Measurements from ENCODE around the gene PTK7. TPM values are rescaled to one million over a fixed set of nuclear protein-coding genes. Genes with fewer than 3 reads are reported as not detected.

The PTK7 gene
- total and polyA plus RNA-seq, 9 donors, result 44.4 to 167 (median 84.8) TPM

DNA sequence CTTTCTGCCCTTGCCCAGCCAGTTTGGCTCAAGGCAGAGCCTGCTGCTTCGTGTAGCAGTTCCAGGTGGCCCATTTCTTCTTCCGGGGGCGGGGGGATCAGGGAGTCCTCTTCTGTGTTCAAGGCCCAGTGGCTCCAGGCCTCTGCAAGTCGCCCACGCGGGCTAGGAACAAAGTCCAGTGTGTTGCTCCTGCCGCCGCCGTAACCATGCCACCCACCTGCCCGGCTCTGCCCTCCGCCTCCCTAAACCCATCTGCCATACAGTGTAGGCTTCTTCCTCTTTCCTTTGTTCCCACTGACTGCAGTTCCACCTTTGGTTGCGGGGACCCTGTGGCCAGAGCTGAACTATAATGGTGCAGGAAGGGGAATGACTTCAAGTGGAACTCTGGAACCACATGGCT is 51.1 kb downstream of the PTK7 start:
- WGBS, 3 donors, result 62 to 71% (median 67%) methylated on average over 12 of the region's 12 CpGs
- H3K9me3 ChIP-seq, result no peaks in the 10 kb centered on the region
- no peak overlapping the region for H3K27ac ChIP-seq
- H3K36me3 ChIP-seq, result no peaks in the 10 kb centered on the region
- intact Hi-C loops (cut with DNase I), result loop anchor here in 1 of 4 donors (10.0 kb wide), 1 partner anchor 52 kb away; the partner anchor contains the start of gene PTK7
- TF ChIP-seq, protein P1, sequence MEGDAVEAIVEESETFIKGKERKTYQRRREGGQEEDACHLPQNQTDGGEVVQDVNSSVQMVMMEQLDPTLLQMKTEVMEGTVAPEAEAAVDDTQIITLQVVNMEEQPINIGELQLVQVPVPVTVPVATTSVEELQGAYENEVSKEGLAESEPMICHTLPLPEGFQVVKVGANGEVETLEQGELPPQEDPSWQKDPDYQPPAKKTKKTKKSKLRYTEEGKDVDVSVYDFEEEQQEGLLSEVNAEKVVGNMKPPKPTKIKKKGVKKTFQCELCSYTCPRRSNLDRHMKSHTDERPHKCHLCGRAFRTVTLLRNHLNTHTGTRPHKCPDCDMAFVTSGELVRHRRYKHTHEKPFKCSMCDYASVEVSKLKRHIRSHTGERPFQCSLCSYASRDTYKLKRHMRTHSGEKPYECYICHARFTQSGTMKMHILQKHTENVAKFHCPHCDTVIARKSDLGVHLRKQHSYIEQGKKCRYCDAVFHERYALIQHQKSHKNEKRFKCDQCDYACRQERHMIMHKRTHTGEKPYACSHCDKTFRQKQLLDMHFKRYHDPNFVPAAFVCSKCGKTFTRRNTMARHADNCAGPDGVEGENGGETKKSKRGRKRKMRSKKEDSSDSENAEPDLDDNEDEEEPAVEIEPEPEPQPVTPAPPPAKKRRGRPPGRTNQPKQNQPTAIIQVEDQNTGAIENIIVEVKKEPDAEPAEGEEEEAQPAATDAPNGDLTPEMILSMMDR (IDR thresholded peaks at IDR 0.05), result no peak
- no peak for TF ChIP-seq POLR2A (IDR thresholded peaks at IDR 0.05)
- TF ChIP-seq EP300 (IDR thresholded peaks at IDR 0.05), result no peak
- H3K4me3 ChIP-seq, result no peak overlapping the region
- no peaks in the 10 kb centered on the region for H3K27me3 ChIP-seq
- DNase-seq, result peak in 1 of 5 donors; percentile 35
- peaks cover 33% of the 10 kb centered on the region for H3K4me1 ChIP-seq (ENCODE audit: insufficient read depth)

DNA sequence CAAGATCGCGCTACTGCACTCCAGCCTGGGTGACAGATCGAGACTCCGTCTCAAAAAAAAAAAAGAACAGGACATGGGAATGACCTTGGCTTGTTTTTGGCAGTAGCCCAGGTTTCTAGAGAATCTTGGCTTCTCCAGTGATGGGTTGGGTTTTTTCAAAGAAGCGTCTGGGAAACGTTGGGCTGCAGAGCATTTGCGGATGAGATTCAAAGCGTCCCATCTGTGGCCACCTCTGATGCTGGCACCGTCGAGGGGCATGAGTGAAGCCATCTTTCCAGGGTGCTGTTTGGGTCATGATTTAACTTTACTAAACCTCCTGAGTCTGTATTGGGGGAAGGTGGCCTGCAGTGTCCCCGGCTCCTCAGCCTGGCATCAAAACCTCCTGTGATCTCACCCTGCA is 51.8 kb downstream of the PTK7 start:
- Histone ChIP-seq H3K27ac (no peak overlapping the region), H3K4me3 (no peak overlapping the region), H3K27me3 (no peaks in the 10 kb centered on the region), H3K4me1 (ENCODE audit: insufficient read depth) (peaks cover 28% of the 10 kb centered on the region), H3K36me3 (no peaks in the 10 kb centered on the region), H3K9me3 (no peaks in the 10 kb centered on the region)
- peak in 4 of 5 donors; percentile 52 to 79 (median 75) for DNase-seq
- TF ChIP-seq POLR2A (IDR thresholded peaks at IDR 0.05) (no peak), EP300 (IDR thresholded peaks at IDR 0.05) (no peak)
- TF ChIP-seq, protein P1 (IDR thresholded peaks at IDR 0.05), result no peak
- intact Hi-C loops (cut with DNase I), result loop anchor here in 1 of 4 donors (10.0 kb wide), 1 partner anchor 53 kb away; the partner anchor contains the start of gene PTK7
- 11 to 21% (median 11%) methylated on average over 11 of the region's 11 CpGs for WGBS, 3 donors

DNA sequence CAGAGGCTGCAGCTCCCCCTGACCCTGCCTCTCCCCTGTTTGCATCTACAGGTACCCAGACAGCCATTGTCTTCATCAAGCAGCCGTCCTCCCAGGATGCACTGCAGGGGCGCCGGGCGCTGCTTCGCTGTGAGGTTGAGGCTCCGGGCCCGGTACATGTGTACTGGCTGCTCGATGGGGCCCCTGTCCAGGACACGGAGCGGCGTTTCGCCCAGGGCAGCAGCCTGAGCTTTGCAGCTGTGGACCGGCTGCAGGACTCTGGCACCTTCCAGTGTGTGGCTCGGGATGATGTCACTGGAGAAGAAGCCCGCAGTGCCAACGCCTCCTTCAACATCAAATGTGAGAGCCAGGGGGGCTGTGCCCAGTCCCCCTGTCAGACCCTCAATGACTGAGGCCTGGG is 52.8 kb downstream of the PTK7 start:
- H3K27ac ChIP-seq, result no peak overlapping the region
- H3K9me3 ChIP-seq, result no peaks in the 10 kb centered on the region
- WGBS, 3 donors, result 63 to 73% (median 67%) methylated on average over 13 to 16 of the region's 16 CpGs
- TF ChIP-seq, protein P1 (IDR thresholded peaks at IDR 0.05), result no peak
- TF ChIP-seq POLR2A (IDR thresholded peaks at IDR 0.05), result no peak
- no peak for TF ChIP-seq EP300 (IDR thresholded peaks at IDR 0.05)
- DNase-seq, result no peak
- H3K36me3 ChIP-seq, result no peaks in the 10 kb centered on the region
- no peaks in the 10 kb centered on the region for H3K27me3 ChIP-seq
- intact Hi-C loops (cut with DNase I), result loop anchor here in 1 of 4 donors (10.0 kb wide), 1 partner anchor 54 kb away; the partner anchor contains the start of gene PTK7
- H3K4me1 ChIP-seq (ENCODE audit: insufficient read depth), result peaks cover 19% of the 10 kb centered on the region
- H3K4me3 ChIP-seq, result no peak overlapping the region

DNA sequence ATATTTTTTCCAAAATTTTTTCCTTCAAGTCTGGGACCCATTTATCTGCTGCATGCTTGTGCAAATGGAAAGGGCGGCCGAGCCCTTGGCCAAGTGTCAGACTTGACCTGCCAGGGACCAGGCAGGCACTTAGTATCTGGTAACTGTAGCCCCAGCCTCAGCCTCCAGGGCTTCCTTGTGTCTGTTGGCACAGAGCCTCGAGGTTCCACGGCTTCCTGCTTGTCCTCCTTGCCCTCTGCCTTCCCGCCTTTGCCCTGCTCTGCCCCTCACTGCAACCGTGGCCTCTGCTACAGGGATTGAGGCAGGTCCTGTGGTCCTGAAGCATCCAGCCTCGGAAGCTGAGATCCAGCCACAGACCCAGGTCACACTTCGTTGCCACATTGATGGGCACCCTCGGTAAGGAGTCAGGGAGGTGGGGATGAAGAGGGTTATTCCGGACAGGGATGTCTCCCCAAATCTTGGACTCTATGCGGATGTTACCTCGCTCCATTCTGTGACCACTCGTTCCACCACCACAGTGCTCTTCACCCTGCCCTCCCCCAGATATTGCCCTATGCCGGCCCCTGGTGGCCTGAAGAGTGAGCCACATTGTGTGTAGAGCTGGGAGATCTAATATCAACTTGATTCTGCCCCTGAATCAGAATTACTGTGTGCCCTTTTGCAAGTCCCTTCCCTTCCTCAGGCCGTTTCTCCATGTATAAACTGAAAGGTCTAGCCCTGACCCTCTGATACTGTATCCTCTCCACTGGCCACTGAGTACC is 53.5 kb downstream of the PTK7 start:
- DNase-seq, result no peak
- WGBS, 3 donors, result 34 to 49% (median 39%) methylated on average over 15 of the region's 15 CpGs
- H3K36me3 ChIP-seq, result no peaks in the 10 kb centered on the region
- TF ChIP-seq, protein P1 (IDR thresholded peaks at IDR 0.05), result no peak
- TF ChIP-seq POLR2A (IDR thresholded peaks at IDR 0.05) (no peak), EP300 (IDR thresholded peaks at IDR 0.05) (no peak)
- H3K9me3 ChIP-seq, result no peaks in the 10 kb centered on the region
- H3K4me1 ChIP-seq (ENCODE audit: insufficient read depth), result peaks cover 14% of the 10 kb centered on the region
- no peaks in the 10 kb centered on the region for H3K27me3 ChIP-seq
- no peak overlapping the region for H3K27ac ChIP-seq
- intact Hi-C loops (cut with DNase I), result loop anchor here in 2 of 4 donors (5.0 to 10.0 kb wide), 2 partner anchors 55 to 57 kb away; partner anchors contain the start of gene PTK7 (in 1 of the 2)
- no peak overlapping the region for H3K4me3 ChIP-seq
